GM11168 (cell line): Measurements from ENCODE around the gene DAB1.

Source experiments
- in situ Hi-C: fragments of 300-500 bp; cut with MboI; formaldehyde crosslinking; loops from one replicate; pipeline ENCODE4 v1.12.0; 2022; ENCODE audit warnings: low sequenced_read_pairs; ENCODE audit not compliant: unreplicated experiment

The DAB1 gene

GRCh38 chr1:57138432-57139078, 285.3 kb downstream of the DAB1 start:
- in situ Hi-C loops: no loop called here

- in situ Hi-C loops: no loop called here
Observed at GRCh38 chr1:57137980-57138379, 285.9 kb downstream of the DAB1 start.

- in situ Hi-C loops: no loop called here
Observed at GRCh38 chr1:57134803-57135202, 289.1 kb downstream of the DAB1 start.

- in situ Hi-C loops: no loop called here
Observed at GRCh38 chr1:57133686-57134085, 290.2 kb downstream of the DAB1 start.

GRCh38 chr1:57132993-57133622, 290.8 kb downstream of the DAB1 start:
- in situ Hi-C loops: no loop called here

GRCh38 chr1:57131701-57132394, 292.0 kb downstream of the DAB1 start:
- in situ Hi-C loops: no loop called here

GRCh38 chr1:57131257-57131656, 292.6 kb downstream of the DAB1 start:
- in situ Hi-C loops: no loop called here

- in situ Hi-C loops: no loop called here
Observed at GRCh38 chr1:57129865-57130264, 294.0 kb downstream of the DAB1 start.

GRCh38 chr1:57127976-57128375, 295.9 kb downstream of the DAB1 start:
- in situ Hi-C loops: no loop called here

GRCh38 chr1:57124768-57125446, 299.0 kb downstream of the DAB1 start:
- in situ Hi-C loops: no loop called here

- in situ Hi-C loops: no loop called here
Observed at GRCh38 chr1:57124170-57124569, 299.7 kb downstream of the DAB1 start.

GRCh38 chr1:57122031-57122430, 301.8 kb downstream of the DAB1 start:
- in situ Hi-C loops: no loop called here

GRCh38 chr1:57118948-57119603, 304.8 kb downstream of the DAB1 start:
- in situ Hi-C loops: no loop called here

GRCh38 chr1:57117753-57118152, 306.1 kb downstream of the DAB1 start:
- in situ Hi-C loops: no loop called here

GRCh38 chr1:57116871-57117270, 307.0 kb downstream of the DAB1 start:
- in situ Hi-C loops: no loop called here

- in situ Hi-C loops: no loop called here
Observed at GRCh38 chr1:57115030-57115614, 308.7 kb downstream of the DAB1 start.

GRCh38 chr1:57112148-57112547, 311.7 kb downstream of the DAB1 start:
- in situ Hi-C loops: no loop called here

GRCh38 chr1:57111175-57111574, 312.7 kb downstream of the DAB1 start:
- in situ Hi-C loops: no loop called here

- in situ Hi-C loops: no loop called here
Observed at GRCh38 chr1:57109883-57110282, 314.0 kb downstream of the DAB1 start.

GRCh38 chr1:57109247-57109646, 314.6 kb downstream of the DAB1 start:
- in situ Hi-C loops: no loop called here
